Measurements from ENCODE around the gene KCNB1. TPM values are rescaled to one million over a fixed set of nuclear protein-coding genes. Genes with fewer than 3 reads are reported as not detected.

The KCNB1 gene
- total and polyA plus RNA-seq, 12 donors: 0.64 to 4.2 (median 1.1) TPM

GRCh38 chr20:49435639-49436038 is 46.8 kb downstream of the KCNB1 start:
- intact Hi-C loops (cut with DNase I): no loop called here
- WGBS, 2 donors: 92% methylated on average over 5 of the region's 5 CpGs
- no peaks in the 10 kb centered on the region for H3K9me3 ChIP-seq
- ATAC-seq (no peak), DNase-seq (no peak)
- no peaks in the 10 kb centered on the region for H3K36me3 ChIP-seq
- no peak overlapping the region for H3K27ac ChIP-seq
- H3K4me1 ChIP-seq: no peaks in the 10 kb centered on the region
- H3K4me3 ChIP-seq: no peak overlapping the region
- TF ChIP-seq CTCF (IDR thresholded peaks at IDR 0.05): no peak
- H3K27me3 ChIP-seq: peaks cover 0 to 10% (median 0%) of the 10 kb centered on the region in 7 donors

DNA sequence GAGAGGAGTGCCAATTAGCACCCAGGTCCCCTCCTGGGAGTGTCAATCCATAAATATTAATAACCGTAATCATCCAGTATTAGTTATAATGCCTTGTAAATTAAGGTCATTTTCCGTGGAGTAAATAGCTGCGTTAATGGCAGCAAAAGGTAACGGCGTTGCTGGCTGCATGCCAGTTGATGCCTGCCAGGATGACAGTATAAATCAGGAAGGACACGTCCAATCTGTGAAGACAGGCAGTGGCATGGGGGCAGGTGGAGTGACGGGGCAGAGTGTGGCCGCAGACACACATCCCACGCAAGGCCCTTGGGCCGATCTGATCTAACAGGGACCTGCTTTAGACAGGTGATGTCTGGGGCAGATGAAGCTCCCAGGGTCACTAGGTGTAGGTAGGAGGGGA is 49.1 kb downstream of the KCNB1 start:
- H3K27ac ChIP-seq: no peak overlapping the region
- no peak for TF ChIP-seq CTCF (IDR thresholded peaks at IDR 0.05)
- H3K36me3 ChIP-seq: no peaks in the 10 kb centered on the region
- ATAC-seq (no peak), DNase-seq (no peak)
- peaks cover 0 to 5% (median 0%) of the 10 kb centered on the region in 7 donors for H3K27me3 ChIP-seq
- H3K4me1 ChIP-seq: peaks cover 0 to 3% (median under 1%) of the 10 kb centered on the region in 9 donors
- no peaks in the 10 kb centered on the region for H3K9me3 ChIP-seq
- 70 to 80% methylated on average over 10 of the region's 10 CpGs for WGBS, 2 donors
- no peak overlapping the region for H3K4me3 ChIP-seq
- intact Hi-C loops (cut with DNase I): no loop called here

- DNase-seq: no peak
- no peaks in the 10 kb centered on the region for H3K36me3 ChIP-seq
- intact Hi-C loops (cut with DNase I): no loop called here
- no peak overlapping the region for H3K4me3 ChIP-seq
- H3K9me3 ChIP-seq: no peaks in the 10 kb centered on the region
- TF ChIP-seq CTCF (IDR thresholded peaks at IDR 0.05): no peak
- no peak overlapping the region for H3K27ac ChIP-seq
- no peaks in the 10 kb centered on the region for H3K27me3 ChIP-seq
- no peak for ATAC-seq
- 58 to 80% methylated on average over 3 of the region's 3 CpGs for WGBS, 2 donors
- peaks cover 0 to 11% (median 9%) of the 10 kb centered on the region in 9 donors for H3K4me1 ChIP-seq
Observed at GRCh38 chr20:49432550-49432949, 49.9 kb downstream of the KCNB1 start.

GRCh38 chr20:49431329-49431728 is 51.1 kb downstream of the KCNB1 start:
- intact Hi-C loops (cut with DNase I): no loop called here
- Histone ChIP-seq H3K4me1 (peaks cover 0 to 22% (median 18%) of the 10 kb centered on the region in 9 donors), H3K27ac (no peak overlapping the region), H3K36me3 (no peaks in the 10 kb centered on the region), H3K4me3 (no peak overlapping the region), H3K9me3 (no peaks in the 10 kb centered on the region), H3K27me3 (no peaks in the 10 kb centered on the region)
- ATAC-seq (no peak), DNase-seq (no peak)
- 70 to 79% methylated on average over 4 of the region's 4 CpGs for WGBS, 2 donors
- no peak for TF ChIP-seq CTCF (IDR thresholded peaks at IDR 0.05)
